SK-N-SH (cell line): Measurements from ENCODE around the gene SCAPER. TPM values are rescaled to one million over a fixed set of nuclear protein-coding genes. Genes with fewer than 3 reads are reported as not detected.

Experiments
- CTCF ChIA-PET: fragments of 300-600, 350-600 bp; formaldehyde crosslinking; extraction: SDS; loops from one replicate; lab custom pipeline; 2021; lab: Yijun Ruan, JAX
- POLR2A ChIA-PET: fragments of 350-600 bp; sonication (Branson Sonifier 250); formaldehyde crosslinking; extraction: SDS; loops from one replicate; lab custom pipeline; 2020; ENCODE audit warnings: antibody characterized with exemption, inconsistent platforms; lab: Yijun Ruan, JAX
- DNase-seq: peaks from one replicate; pipeline ENCODE4 v3.0.0; 2012
- H2AFZ ChIP-seq: fragments of 200-600 bp; sonication (generic); 2 replicates; pipeline ENCODE4 v1.8.1; 2016; ENCODE audit warnings: antibody characterized with exemption, mild to moderate bottlenecking, low read depth
- H3F3A ChIP-seq: fragments of 200-600 bp; sonication (generic); replicated peaks from 2 replicates; pipeline ENCODE3; 2016; ENCODE audit warnings: antibody characterized with exemption, mild to moderate bottlenecking; ENCODE audit not compliant: insufficient read depth
- H3K27ac ChIP-seq, 2 experiments: fragments of 200-500 bp in 1 of 2; fragments of 200-600 bp in 1 of 2; sonication (Bioruptor generic) in 1 of 2; sonication (generic), shearing (Covaris generic) in 1 of 2; 2 replicates each; pipeline versions ENCODE4 v1.5.1 to v1.6.1; 2014 to 2016; ENCODE audit warnings: low read depth in 2 of 2, inconsistent platforms in 1 of 2, low read length in 1 of 2, mild to moderate bottlenecking in 1 of 2, mixed read lengths in 1 of 2
- H3K27me3 ChIP-seq: fragments of 200-600 bp; sonication (generic), shearing (Covaris generic); 2 replicates; pipeline ENCODE4 v1.6.1; 2016; ENCODE audit warnings: mixed run types; ENCODE audit not compliant: insufficient read depth
- H3K36me3 ChIP-seq, 2 experiments: fragments of 200-500 bp in 1 of 2; fragments of 200-600 bp in 1 of 2; sonication (Bioruptor generic) in 1 of 2; sonication (generic) in 1 of 2; replicated peaks in 1 of 2; 2 replicates each; pipeline versions ENCODE3 to v1.5.1; 2014 to 2016; ENCODE audit warnings: low read length in 1 of 2, mild to moderate bottlenecking in 1 of 2; ENCODE audit not compliant: insufficient read depth in 2 of 2, control insufficient read depth in 1 of 2
- H3K4me1 ChIP-seq, 2 experiments: fragments of 200-500 bp in 1 of 2; fragments of 200-600 bp in 1 of 2; sonication (Bioruptor generic) in 1 of 2; sonication (generic), shearing (Covaris generic) in 1 of 2; 2 replicates each; pipeline versions ENCODE4 v1.5.1 to v1.6.1; 2014 to 2016; ENCODE audit warnings: low read depth in 1 of 2, low read length in 1 of 2, mixed run types in 1 of 2; ENCODE audit not compliant: insufficient read depth in 2 of 2, control insufficient read depth in 1 of 2
- H3K4me2 ChIP-seq: fragments of 200-600 bp; sonication (generic), shearing (Covaris generic); 2 replicates; pipeline ENCODE4 v1.6.1; 2017; ENCODE audit warnings: mixed run types
- H3K4me3 ChIP-seq, 2 experiments: fragments of 200-500 bp in 1 of 2; fragments of 200-600 bp in 1 of 2; sonication (Bioruptor generic) in 1 of 2; sonication (generic), shearing (Covaris generic) in 1 of 2; 2 replicates each; pipeline versions ENCODE4 v1.5.1 to v1.8.1; 2014 to 2016; ENCODE audit warnings: low read depth in 2 of 2, inconsistent platforms in 1 of 2, low read length in 1 of 2, mild to moderate bottlenecking in 1 of 2, mixed read lengths in 1 of 2, moderate library complexity in 1 of 2
- H3K79me2 ChIP-seq: fragments of 200-600 bp; sonication (generic); 2 replicates; pipeline ENCODE4 v1.8.1; 2017; ENCODE audit warnings: mild to moderate bottlenecking; ENCODE audit not compliant: insufficient read depth
- H3K9ac ChIP-seq: fragments of 200-600 bp; sonication (generic); 2 replicates; pipeline ENCODE4 v1.6.1; 2017; ENCODE audit warnings: mixed run types
- H3K9me2 ChIP-seq: fragments of 200-600 bp; sonication (generic); 2 replicates; pipeline ENCODE4 v1.6.1; 2017; ENCODE audit warnings: mixed run types
- H3K9me3 ChIP-seq: fragments of 200-600 bp; sonication (generic); 2 replicates; pipeline ENCODE4 v1.6.1; 2017; ENCODE audit warnings: mixed run types, mild to moderate bottlenecking, moderate library complexity
- H4K20me1 ChIP-seq: fragments of 200-600 bp; sonication (generic); 2 replicates; pipeline ENCODE4 v1.6.1; 2017; ENCODE audit warnings: mild to moderate bottlenecking, mixed run types; ENCODE audit not compliant: insufficient read depth
- ELF1 ChIP-seq: IDR thresholded peaks from 2 replicates; pipeline ENCODE4 v1.4.0; 2012
- EP300 ChIP-seq, 2 experiments: IDR thresholded peaks; 2 replicates each; pipeline versions ENCODE4 v1.4.0 to v1.6.1; 2012; ENCODE audit warnings: borderline replicate concordance in 1 of 2, low read depth in 1 of 2, low read length in 1 of 2
- FOSL2 ChIP-seq: IDR thresholded peaks from 2 replicates; pipeline ENCODE4 v1.4.0; 2012; ENCODE audit warnings: low read depth, mild to moderate bottlenecking, moderate library complexity, borderline replicate concordance
- FOXJ3 ChIP-seq: sonication (generic); formaldehyde crosslinking; IDR thresholded peaks from 2 replicates; pipeline ENCODE4 v1.5.1; 2020; ENCODE audit warnings: mild to moderate bottlenecking, missing genetic modification reagents
- FOXM1 ChIP-seq: IDR thresholded peaks from 2 replicates; pipeline ENCODE4 v1.4.0; 2012; ENCODE audit warnings: low read depth, mild to moderate bottlenecking
- IRF3 ChIP-seq: fragments of 150-350 bp; IDR thresholded peaks from 2 replicates; pipeline ENCODE4 v1.6.1; 2016; ENCODE audit warnings: mild to moderate bottlenecking, low read depth, low read length
- JUND ChIP-seq: IDR thresholded peaks from 2 replicates; pipeline ENCODE4 v1.4.0; 2012
- MEF2A ChIP-seq: IDR thresholded peaks from 2 replicates; pipeline ENCODE4 v1.4.0; 2012; ENCODE audit warnings: low read depth, borderline replicate concordance
- MXI1 ChIP-seq: IDR thresholded peaks from 2 replicates; pipeline ENCODE4 v1.6.1; 2012; ENCODE audit warnings: mild to moderate bottlenecking, low read depth, low read length, improper control_type of control experiment
- NFIC ChIP-seq: IDR thresholded peaks from 2 replicates; pipeline ENCODE4 v1.4.0; 2012; ENCODE audit warnings: borderline replicate concordance
- PBX3 ChIP-seq: IDR thresholded peaks from 2 replicates; pipeline ENCODE4; 2012
- RAD21 ChIP-seq: IDR thresholded peaks from 2 replicates; pipeline ENCODE4 v1.6.1; 2012; ENCODE audit warnings: mild to moderate bottlenecking, low read length
- REST ChIP-seq: IDR thresholded peaks from 2 replicates; pipeline ENCODE4 v1.6.1; 2012; ENCODE audit warnings: mild to moderate bottlenecking, low read depth, low read length, moderate library complexity
- RXRA ChIP-seq: IDR thresholded peaks from 2 replicates; pipeline ENCODE4 v1.4.0; 2012; ENCODE audit warnings: low read depth, mild to moderate bottlenecking, borderline replicate concordance
- SIN3A ChIP-seq: IDR thresholded peaks from 2 replicates; pipeline ENCODE4 v1.6.1; 2012; ENCODE audit warnings: low read depth, mild to moderate bottlenecking, low read length, moderate library complexity, borderline replicate concordance
- TAF1 ChIP-seq: IDR thresholded peaks from 2 replicates; pipeline ENCODE4 v1.6.1; 2012; ENCODE audit warnings: low read depth, mild to moderate bottlenecking, low read length, moderate library complexity, borderline replicate concordance
- TCF12 ChIP-seq: IDR thresholded peaks from 2 replicates; pipeline ENCODE4 v1.4.0; 2012
- USF1 ChIP-seq: IDR thresholded peaks from 2 replicates; pipeline ENCODE4 v1.4.0; 2012; ENCODE audit warnings: low read depth, borderline replicate concordance
- ZBTB33 ChIP-seq: IDR thresholded peaks from 2 replicates; pipeline ENCODE4 v1.4.0; 2012; ENCODE audit warnings: low read depth, borderline replicate concordance
- WGBS: methylation state at CpG from one replicate; pipeline ENCODE4 v1.1.6; 2017; ENCODE audit warnings: low lambda C conversion rate; 5-methylcytosine and 5-hydroxymethylcytosine counted together
- polyA plus RNA-seq, 3 experiments: library from polyadenylated mRNA; depleted of rRNA; stranded (reverse); fragments of >200 nt; gene quantifications; 2 replicates each; pipeline ENCODE4 v1.2.3, GENCODE V29; 2012

SCAPER gene
- polyA plus RNA-seq, 1 of the 3 experiments (the other 2 are of a cell fraction), result 1.8 TPM

- no peaks in the 10 kb centered on the region for H3K9me3 ChIP-seq
- H3K27ac ChIP-seq, result no peak overlapping the region
- CTCF ChIA-PET, result interaction anchor here (1.4 kb wide), 1 partner anchor 17 kb away, joined by 3 read pairs; no protein-coding TSS in a partner anchor
Measured at GRCh38 chr15:76377217-76377616, 527.9 kb downstream of the SCAPER start.

More at GRCh38 chr15:76377217-76377616, 527.9 kb downstream of the SCAPER start:
- H3K4me3 ChIP-seq, result no peak overlapping the region
- no peaks in the 10 kb centered on the region for H3K36me3 ChIP-seq
- H4K20me1 ChIP-seq, result no peaks in the 10 kb centered on the region
- H3K4me2 ChIP-seq, result no peak overlapping the region
- no peaks in the 10 kb centered on the region for H3K79me2 ChIP-seq
- no peaks in the 10 kb centered on the region for H3K27me3 ChIP-seq
- no peaks in the 10 kb centered on the region for H3K9me2 ChIP-seq
- 63% methylated on average over 2 of the region's 2 CpGs for WGBS
- H2AFZ ChIP-seq, result no peak overlapping the region
- POLR2A ChIA-PET, result no interaction called here
- H3F3A ChIP-seq, result no peaks in the 10 kb centered on the region
- peaks cover 7 to 13% of the 10 kb centered on the region in 2 experiments; a peak in 2 of 4 replicates for H3K4me1 ChIP-seq
- no peak overlapping the region for H3K9ac ChIP-seq
- TF ChIP-seq TCF12, result no peak
- no peak for TF ChIP-seq ZBTB33
- no peak for TF ChIP-seq MEF2A
- no peak for TF ChIP-seq SIN3A
- TF ChIP-seq RXRA, result no peak
- TF ChIP-seq NFIC, result no peak
- TF ChIP-seq PBX3, result no peak
- TF ChIP-seq FOXJ3 (CRISPR knock-in tag), result no peak
- TF ChIP-seq MXI1, result no peak
- no peak for TF ChIP-seq USF1
- TF ChIP-seq IRF3, result no peak
- TF ChIP-seq REST, result no peak
- no peak for TF ChIP-seq FOXM1
- no peak for TF ChIP-seq JUND
- no peak for TF ChIP-seq FOSL2
- no peak for TF ChIP-seq ELF1
- no peak for TF ChIP-seq TAF1
- TF ChIP-seq EP300 (IDR thresholded peaks at IDR 0.05; ENCODE audit: borderline replicate concordance in 1 of 2, low read depth in 1 of 2, low read length in 1 of 2), result no peak
- TF ChIP-seq RAD21, result no peak
- no peak for DNase-seq
